CD4-positive, alpha-beta T cell (primary cell): ENCODE data around the gene MYO1B. TPM values are rescaled to one million over a fixed set of nuclear protein-coding genes. Genes with fewer than 3 reads are reported as not detected.

Experiments used
- ATAC-seq: fragments of 200-7000 bp; cut with Tn5 transposase; one replicate; pipeline ENCODE4 v1.10.0; 2022; ENCODE audit warnings: mild to moderate bottlenecking; ENCODE audit not compliant: poor library complexity
- CTCF ChIA-PET: fragments of 350-600 bp; sonication (Branson Sonifier 250); formaldehyde crosslinking; loops from one replicate; lab custom pipeline; 2021; ENCODE audit warnings: antibody characterized with exemption, inconsistent platforms; lab: Charles Lee
- POLR2A ChIA-PET: fragments of 350-600 bp; sonication (Branson Sonifier 250); formaldehyde crosslinking; loops from one replicate; lab custom pipeline; 2021; ENCODE audit warnings: antibody characterized with exemption, inconsistent platforms; lab: Charles Lee
- DNase-seq, 14 experiments: peaks; one replicate each; pipeline ENCODE4 v3.0.0-alpha.2; 2013 to 2020; ENCODE audit warnings: mixed read lengths in 2 of 14
- H3K27ac ChIP-seq, 2 donors: one replicate each; pipeline versions ENCODE4 v1.5.1 to v1.7.0; 2013; ENCODE audit warnings: low read length in 2 of 2, low read depth in 1 of 2, mild to moderate bottlenecking in 1 of 2
- H3K27me3 ChIP-seq, 2 experiments: 1 replicate in 1 of 2; 2 replicates in 1 of 2; pipeline versions ENCODE4 v1.6.1 to v1.7.0; 2013; ENCODE audit warnings: low read length in 2 of 2, control low read depth in 1 of 2, mild to moderate bottlenecking in 1 of 2, moderate library complexity in 1 of 2; ENCODE audit not compliant: insufficient read depth in 2 of 2, control insufficient read depth in 1 of 2
- H3K36me3 ChIP-seq: one replicate; pipeline ENCODE4 v1.6.1; 2013; ENCODE audit warnings: low read length, control low read depth; ENCODE audit not compliant: insufficient read depth
- H3K4me1 ChIP-seq: one replicate; pipeline ENCODE4 v1.6.1; 2013; ENCODE audit warnings: low read length, control low read depth; ENCODE audit not compliant: insufficient read depth
- H3K4me3 ChIP-seq: one replicate; pipeline ENCODE4 v1.5.1; 2013; ENCODE audit warnings: mild to moderate bottlenecking, low read length, moderate library complexity
- H3K9me3 ChIP-seq, 2 experiments: 1 replicate in 1 of 2; 2 replicates in 1 of 2; pipeline versions ENCODE4 v1.6.1 to v1.7.0; 2013; ENCODE audit warnings: low read length in 2 of 2, mild to moderate bottlenecking in 2 of 2, control low read depth in 1 of 2, moderate library complexity in 1 of 2; ENCODE audit not compliant: control insufficient read depth in 1 of 2, insufficient read depth in 1 of 2
- H3K27ac Mint-ChIP-seq: one replicate; pipeline ENCODE4 v1.8.0; 2020; ENCODE audit warnings: mixed read lengths
- H3K27me3 Mint-ChIP-seq: one replicate; pipeline ENCODE4 v1.8.0; 2021; ENCODE audit warnings: mixed read lengths
- H3K36me3 Mint-ChIP-seq: one replicate; pipeline ENCODE4 v1.8.0; 2021; ENCODE audit warnings: low read depth, mixed read lengths
- H3K4me1 Mint-ChIP-seq: one replicate; pipeline ENCODE4 v1.8.0; 2021; ENCODE audit warnings: low read depth, mixed read lengths
- H3K4me3 Mint-ChIP-seq: one replicate; pipeline ENCODE4 v1.8.0; 2020; ENCODE audit warnings: mild to moderate bottlenecking, mixed read lengths
- H3K9me3 Mint-ChIP-seq: one replicate; pipeline ENCODE4 v1.8.0; 2020; ENCODE audit warnings: mixed read lengths
- intact Hi-C, 2 experiments: fragments of 100-400 bp; cut with DNase I in 1 of 2; cut with micrococcal nuclease in 1 of 2; formaldehyde crosslinking; loops; one replicate each; pipeline versions ENCODE4 v1.15.1 to v1.9.0; 2023 to 2025; cut with DNase I, micrococcal nuclease
- total RNA-seq, 174 experiments: library from RNA in 2 of 174; stranded (reverse) in 2 of 174; gene quantifications; one replicate each; pipeline ENCODE4 v1.2.3 and lab custom pipeline; 2021 to 2026
- TF ChIP-seq, protein P1 (sequence below): fragments of 200-600 bp; IDR thresholded peaks from one replicate; pipeline ENCODE4 v1.8.0; 2022; ENCODE audit warnings: antibody characterized with exemption, mild to moderate bottlenecking

Gene MYO1B
- total RNA-seq, 2 experiments from 2014 or later: 0.98 to 1.3 TPM

DNA sequence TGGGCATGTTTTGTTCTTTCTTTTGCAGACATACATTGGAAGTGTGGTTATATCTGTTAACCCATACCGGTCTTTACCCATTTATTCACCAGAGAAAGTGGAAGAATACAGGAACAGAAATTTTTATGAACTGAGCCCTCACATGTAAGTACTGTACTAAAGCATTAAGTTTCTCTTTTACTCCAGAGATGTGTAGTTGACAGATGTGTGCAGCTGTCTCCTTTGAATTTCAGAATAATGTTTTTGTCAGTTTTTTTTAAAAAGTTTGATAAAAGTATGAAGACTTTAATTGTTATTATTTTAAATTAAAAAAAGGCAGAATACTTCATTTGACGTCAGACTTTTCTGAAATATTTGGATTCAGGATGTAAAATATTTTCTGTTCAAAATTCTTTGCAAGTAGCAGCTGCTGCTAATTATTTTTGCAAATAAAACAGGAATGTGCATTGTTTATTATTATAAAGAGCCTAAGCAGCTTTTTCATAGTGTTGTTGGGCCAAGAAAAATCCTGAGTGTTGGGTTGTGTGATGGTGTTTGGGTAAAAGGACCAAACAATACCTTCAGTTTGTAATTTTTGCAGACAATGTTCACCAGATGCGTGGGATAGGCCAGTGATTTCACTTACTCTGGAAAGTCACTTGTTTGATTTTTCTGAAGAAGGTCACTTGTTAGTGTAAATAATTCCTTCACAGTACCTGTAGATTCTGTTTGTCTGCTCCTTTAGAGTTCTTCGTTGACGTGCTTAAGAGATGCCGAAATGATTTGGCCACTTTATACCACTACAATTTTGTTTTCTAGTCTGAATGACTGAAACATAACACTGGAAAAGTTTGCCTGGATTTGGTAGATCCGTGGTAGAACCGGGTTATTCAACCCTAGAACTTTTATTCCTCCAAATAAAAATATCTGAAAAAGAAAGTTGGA, 51.1 kb downstream of the MYO1B start:
- Mint-ChIP-seq H3K9me3 (no peaks in the 10 kb centered on the region), H3K27ac (no peak overlapping the region), H3K4me1 (no peaks in the 10 kb centered on the region), H3K4me3 (no peak overlapping the region), H3K36me3 (no peaks in the 10 kb centered on the region), H3K27me3 (no peaks in the 10 kb centered on the region)
- Histone ChIP-seq H3K36me3 (no peaks in the 10 kb centered on the region), H3K27me3 (no peaks in the 10 kb centered on the region), H3K4me1 (no peaks in the 10 kb centered on the region), H3K4me3 (no peak overlapping the region), H3K27ac (no peak overlapping the region), H3K9me3 (no peaks in the 10 kb centered on the region)
- CTCF ChIA-PET: interaction anchor here (0.6 kb wide), 1 partner anchor 8 kb away, joined by 3 read pairs; no protein-coding TSS in a partner anchor
- TF ChIP-seq, protein P1, sequence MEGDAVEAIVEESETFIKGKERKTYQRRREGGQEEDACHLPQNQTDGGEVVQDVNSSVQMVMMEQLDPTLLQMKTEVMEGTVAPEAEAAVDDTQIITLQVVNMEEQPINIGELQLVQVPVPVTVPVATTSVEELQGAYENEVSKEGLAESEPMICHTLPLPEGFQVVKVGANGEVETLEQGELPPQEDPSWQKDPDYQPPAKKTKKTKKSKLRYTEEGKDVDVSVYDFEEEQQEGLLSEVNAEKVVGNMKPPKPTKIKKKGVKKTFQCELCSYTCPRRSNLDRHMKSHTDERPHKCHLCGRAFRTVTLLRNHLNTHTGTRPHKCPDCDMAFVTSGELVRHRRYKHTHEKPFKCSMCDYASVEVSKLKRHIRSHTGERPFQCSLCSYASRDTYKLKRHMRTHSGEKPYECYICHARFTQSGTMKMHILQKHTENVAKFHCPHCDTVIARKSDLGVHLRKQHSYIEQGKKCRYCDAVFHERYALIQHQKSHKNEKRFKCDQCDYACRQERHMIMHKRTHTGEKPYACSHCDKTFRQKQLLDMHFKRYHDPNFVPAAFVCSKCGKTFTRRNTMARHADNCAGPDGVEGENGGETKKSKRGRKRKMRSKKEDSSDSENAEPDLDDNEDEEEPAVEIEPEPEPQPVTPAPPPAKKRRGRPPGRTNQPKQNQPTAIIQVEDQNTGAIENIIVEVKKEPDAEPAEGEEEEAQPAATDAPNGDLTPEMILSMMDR: no peak
- POLR2A ChIA-PET: no interaction called here
- intact Hi-C loops: no loop called here
- DNase-seq (no peak), ATAC-seq (no peak)

DNA sequence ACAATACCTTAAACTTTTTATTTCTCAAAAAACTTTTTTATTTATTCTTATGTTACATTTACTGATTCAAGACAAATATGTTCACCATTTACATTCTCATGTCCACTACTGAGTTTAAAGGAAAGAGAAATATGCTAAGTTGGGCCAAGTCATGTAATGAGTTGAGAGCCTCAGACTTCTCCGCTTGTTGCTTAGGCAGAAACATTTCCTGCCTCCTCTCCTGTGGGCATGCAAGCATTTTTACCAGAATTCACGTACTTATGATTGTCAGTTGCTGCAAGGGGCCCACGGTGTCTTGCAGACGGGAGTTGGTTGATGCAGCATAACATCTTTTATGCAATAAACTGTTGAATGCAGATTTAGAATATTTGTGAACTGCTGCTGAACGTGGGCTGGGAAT, 51.8 kb downstream of the MYO1B start:
- TF ChIP-seq, protein P1: no peak
- Histone ChIP-seq H3K36me3 (no peaks in the 10 kb centered on the region), H3K4me3 (no peak overlapping the region), H3K9me3 (no peaks in the 10 kb centered on the region), H3K27ac (no peak overlapping the region), H3K27me3 (no peaks in the 10 kb centered on the region), H3K4me1 (no peaks in the 10 kb centered on the region)
- POLR2A ChIA-PET: no interaction called here
- no peak overlapping the region for H3K27ac Mint-ChIP-seq
- no peaks in the 10 kb centered on the region for H3K4me1 Mint-ChIP-seq
- ATAC-seq: no peak
- no peak overlapping the region for H3K4me3 Mint-ChIP-seq
- H3K36me3 Mint-ChIP-seq: no peaks in the 10 kb centered on the region
- CTCF ChIA-PET: no interaction called here
- H3K9me3 Mint-ChIP-seq: no peaks in the 10 kb centered on the region
- H3K27me3 Mint-ChIP-seq: no peaks in the 10 kb centered on the region
- no peak for DNase-seq
- intact Hi-C loops: no loop called here

DNA sequence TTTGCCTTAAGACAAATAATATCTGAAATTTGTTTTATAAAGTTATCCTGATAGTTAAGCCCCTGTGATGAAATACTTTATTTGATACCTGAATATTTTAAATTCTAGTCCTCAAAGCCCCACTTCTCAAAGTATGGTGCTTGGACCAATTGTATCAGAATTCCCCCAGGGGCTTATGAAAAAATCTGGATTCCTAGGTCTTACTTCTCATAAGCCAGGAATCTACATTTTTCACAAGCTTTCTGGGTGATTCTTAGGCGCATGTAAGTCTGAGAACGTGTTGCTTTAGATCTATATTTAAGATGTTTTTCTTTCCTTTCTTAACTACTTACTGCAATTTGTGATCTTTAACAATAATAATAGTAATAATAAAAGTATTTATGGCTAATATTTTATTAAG, 53.1 kb downstream of the MYO1B start:
- Histone ChIP-seq H3K27ac (no peak overlapping the region), H3K4me1 (no peaks in the 10 kb centered on the region), H3K36me3 (no peaks in the 10 kb centered on the region), H3K27me3 (no peaks in the 10 kb centered on the region), H3K9me3 (no peaks in the 10 kb centered on the region), H3K4me3 (no peak overlapping the region)
- H3K4me1 Mint-ChIP-seq: no peaks in the 10 kb centered on the region
- no peaks in the 10 kb centered on the region for H3K9me3 Mint-ChIP-seq
- ATAC-seq (no peak), DNase-seq (no peak)
- intact Hi-C loops: no loop called here
- no peak overlapping the region for H3K4me3 Mint-ChIP-seq
- ChIA-PET POLR2A (no interaction called here), CTCF (no interaction called here)
- no peaks in the 10 kb centered on the region for H3K36me3 Mint-ChIP-seq
- H3K27me3 Mint-ChIP-seq: no peaks in the 10 kb centered on the region
- H3K27ac Mint-ChIP-seq: no peak overlapping the region
- TF ChIP-seq, protein P1: no peak
